Measurements from ENCODE around the gene TSKU.
A peak's percentile ranks its signal among the peaks of the same experiment; 100 is the strongest.

Gene TSKU

DNA sequence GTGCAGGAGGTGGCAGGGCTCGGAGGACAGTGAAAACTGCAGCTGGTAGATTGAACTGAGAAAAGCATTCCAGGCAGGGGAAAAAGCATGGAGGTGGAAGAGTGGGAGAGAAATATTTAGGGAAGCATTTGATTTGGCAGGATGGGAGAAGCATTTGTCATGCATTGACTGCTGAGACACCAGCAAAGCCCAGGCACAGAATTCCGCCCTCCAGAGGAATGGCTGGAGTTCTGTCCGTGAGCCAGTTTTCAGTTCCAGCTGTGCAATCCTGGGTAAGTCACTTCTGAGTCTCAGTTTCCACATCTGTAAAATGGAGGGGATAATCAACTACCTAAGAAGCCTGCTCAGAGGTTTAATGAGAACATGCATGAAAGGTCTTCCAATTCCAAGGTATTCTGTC lies 4.3 kb upstream of the TSKU start:
- in situ Hi-C loops (cut with HindIII; ENCODE audit: low pct_unique_long_range_greater_than_20kb, low sequenced_read_pairs), result no loop called here
- DNase-seq (ENCODE audit: low read depth in 1 of 2, low spot score in 1 of 2), result no peak
- TF ChIP-seq JUND (IDR thresholded peaks at IDR 0.05; ENCODE audit: low read depth), result no peak

DNA sequence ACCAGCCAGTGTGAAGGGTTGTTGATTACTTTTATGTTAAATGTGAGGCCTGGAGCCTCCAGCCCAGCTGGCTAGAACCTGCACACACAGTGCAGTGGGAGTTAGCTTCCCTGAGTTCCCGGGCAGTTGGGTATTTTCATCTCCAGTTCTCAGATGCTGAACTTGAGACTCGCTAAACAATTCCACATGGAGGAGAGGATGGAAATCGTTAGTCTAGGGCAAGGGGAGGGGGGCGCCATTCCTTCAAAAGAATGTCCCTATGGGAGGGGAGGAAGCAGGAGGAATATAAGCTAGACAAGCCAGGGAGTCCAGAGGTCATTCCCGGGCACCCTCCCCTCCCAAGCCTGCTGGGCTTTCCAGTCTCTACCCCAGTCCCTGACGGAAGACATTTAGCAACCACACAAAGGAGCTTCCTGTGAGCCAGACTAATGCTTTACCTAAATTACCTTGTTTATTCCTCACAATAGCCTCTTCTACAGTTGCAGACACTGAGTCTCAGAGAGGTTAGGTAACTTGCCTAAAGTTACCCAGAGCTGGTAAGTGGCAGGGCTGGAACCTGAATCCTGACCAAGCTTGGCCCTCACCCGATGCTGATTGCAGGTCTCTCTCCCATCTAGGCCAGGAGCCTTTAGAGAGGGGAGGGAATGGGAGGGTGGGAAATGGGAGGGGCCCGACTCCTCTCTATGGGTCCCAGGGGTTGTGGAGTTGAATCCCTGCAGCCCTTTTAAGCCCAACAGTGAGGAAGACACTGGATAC lies 1.9 kb upstream of the TSKU start:
- in situ Hi-C loops (cut with HindIII; ENCODE audit: low pct_unique_long_range_greater_than_20kb, low sequenced_read_pairs), result no loop called here
- no peak for TF ChIP-seq JUND (IDR thresholded peaks at IDR 0.05; ENCODE audit: low read depth)
- no peak for DNase-seq (ENCODE audit: low read depth in 1 of 2, low spot score in 1 of 2)

DNA sequence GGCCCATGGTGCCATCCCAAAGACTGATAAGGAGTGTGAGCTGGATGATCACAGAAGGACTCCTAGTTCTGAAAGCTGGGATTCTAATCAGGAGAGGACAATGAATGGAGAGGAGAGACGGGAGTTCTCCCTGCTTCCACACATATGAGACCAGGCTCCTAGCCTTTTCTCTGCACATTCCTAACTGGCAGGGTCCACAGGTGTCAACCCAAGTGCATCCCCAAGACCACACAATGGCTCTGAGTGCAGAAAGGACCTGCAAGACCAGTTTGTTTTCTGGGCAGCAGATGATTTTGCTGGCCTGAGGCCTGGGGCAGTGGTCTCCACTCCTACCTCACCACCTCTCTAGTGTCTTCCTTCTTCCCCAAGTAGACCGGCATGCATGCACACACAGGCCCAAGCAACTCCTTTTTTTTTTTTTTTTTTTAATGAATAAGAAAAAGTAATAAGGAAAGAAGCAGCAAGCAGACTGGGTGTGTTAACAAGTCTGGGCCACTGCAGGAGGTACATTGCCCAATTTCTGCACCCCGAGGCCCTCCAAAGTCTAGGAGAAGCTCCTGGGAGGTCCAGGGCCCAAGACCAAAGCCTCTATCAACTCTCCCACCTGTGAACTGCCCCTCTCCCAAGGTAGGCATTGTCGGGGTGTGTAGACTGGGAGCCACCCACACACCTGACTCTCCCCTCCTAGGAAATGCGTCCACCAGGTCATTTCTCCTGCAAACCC lies 1.2 kb upstream of the TSKU start:
- TF ChIP-seq JUND (IDR thresholded peaks at IDR 0.05; ENCODE audit: low read depth), result no peak
- no peak for DNase-seq (ENCODE audit: low read depth in 1 of 2, low spot score in 1 of 2)
- in situ Hi-C loops (cut with HindIII; ENCODE audit: low pct_unique_long_range_greater_than_20kb, low sequenced_read_pairs), result no loop called here

DNA sequence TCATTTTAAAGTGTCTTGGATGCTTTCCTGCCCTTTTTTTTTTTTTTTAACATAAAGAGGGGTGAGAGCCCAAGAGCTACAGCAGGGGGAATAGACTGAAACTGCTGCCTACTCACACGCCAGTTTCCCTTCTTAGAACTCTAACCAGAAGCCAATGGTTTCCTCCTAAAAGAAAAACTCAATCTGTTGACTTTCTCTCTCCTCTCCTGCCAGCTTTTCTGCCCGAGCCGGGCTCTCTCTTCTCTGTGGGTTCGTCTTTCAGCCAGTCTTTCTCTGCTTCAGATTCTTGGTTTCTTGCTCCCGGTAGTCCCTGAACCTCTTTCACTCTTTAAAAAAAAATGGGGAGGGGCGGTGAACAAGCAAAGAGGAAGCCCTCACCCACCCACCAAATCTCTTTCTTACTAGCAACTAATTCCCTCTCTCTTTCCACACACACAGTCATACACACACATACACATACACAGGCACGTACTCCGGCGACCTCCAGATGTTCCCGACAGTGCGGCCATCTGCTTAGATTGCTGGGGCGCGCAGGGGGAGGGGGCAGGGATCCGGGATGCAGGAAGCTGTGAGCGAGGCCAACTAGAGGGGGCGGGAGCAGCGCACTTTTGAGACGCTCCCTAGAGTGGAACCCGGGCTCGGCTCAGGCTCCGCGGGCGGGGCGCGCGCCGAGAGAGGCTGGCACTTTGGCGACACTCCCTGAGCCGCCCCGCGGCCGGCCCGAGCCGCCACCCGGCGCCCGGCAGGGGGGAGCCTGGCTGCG lies 444 bp upstream of the TSKU start:
- DNase-seq (ENCODE audit: low read depth in 1 of 2, low spot score in 1 of 2), result peak; percentile 80 to 93
- in situ Hi-C loops (cut with HindIII; ENCODE audit: low pct_unique_long_range_greater_than_20kb, low sequenced_read_pairs), result no loop called here

DNA sequence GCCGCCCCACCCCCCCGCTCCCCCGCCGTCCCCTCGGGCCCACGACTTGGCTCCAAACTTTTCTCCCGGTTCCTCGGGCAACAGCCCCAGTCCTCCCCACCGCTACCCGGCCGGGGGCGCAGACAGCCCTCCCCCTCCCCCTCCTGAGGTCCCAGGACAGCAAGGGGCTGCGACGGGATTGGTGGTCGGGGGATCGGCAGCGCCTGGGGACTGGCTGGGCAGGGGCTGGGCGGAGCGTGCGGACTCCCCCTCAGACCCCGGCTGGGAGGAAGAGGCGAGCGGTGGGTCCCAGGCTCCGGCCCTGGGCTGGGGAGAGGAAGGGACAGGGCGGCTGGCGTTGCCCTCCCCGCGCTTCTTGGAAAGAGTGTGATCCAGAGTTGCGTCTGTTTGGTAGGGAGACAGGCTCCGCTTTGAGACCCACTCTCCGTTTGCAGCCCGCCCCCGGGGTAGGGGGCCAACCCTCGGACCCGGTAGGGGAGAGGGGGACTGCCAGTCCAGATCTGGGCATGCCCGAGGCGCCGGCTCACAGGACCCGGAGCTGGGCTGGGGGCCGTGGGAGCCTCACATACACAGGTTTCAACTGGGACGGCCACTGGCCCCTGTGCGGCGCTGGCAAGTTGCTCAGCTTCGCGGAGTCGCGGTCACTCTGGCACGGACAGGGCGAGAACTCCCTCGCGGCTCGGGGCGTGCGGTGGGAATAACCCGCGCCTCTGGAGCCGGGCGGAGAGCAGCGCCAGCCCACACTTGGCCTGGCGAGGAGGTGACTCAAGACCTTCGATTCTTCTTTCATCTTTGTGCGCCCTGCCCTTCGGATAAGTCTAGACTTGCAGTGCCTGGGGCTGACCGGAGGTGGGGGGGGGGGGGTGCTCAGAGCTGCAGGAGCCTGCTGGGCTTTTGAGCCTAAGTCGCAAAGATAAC lies 999 bp downstream of the TSKU start:
- no peak for TF ChIP-seq JUND (IDR thresholded peaks at IDR 0.05; ENCODE audit: low read depth)

More for the DNA sequence above, 444 bp upstream of the TSKU start:
- TF ChIP-seq JUND (IDR thresholded peaks at IDR 0.05; ENCODE audit: low read depth), result no peak

DNA sequence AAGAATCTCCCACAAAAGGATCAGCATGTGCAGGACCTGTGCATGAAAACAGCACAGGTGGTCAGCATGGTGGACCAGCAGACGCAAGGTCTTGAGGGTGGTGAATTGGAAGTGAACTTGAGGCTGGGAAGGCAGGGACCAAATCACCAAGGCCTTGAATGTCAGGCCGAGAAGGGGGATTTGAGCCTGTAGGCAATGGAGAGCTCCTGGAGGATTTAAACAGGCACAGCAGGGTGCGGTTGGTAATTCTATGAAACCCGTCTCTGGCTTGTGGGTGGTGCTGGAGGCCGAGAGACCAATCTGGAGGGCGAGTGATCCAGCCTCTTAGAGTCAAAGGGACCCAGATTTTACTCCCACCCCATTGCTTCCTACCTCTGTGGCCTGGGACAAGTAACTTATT lies 2.4 kb downstream of the TSKU start:
- no peak for TF ChIP-seq JUND (IDR thresholded peaks at IDR 0.05; ENCODE audit: low read depth)
- in situ Hi-C loops (cut with HindIII; ENCODE audit: low pct_unique_long_range_greater_than_20kb, low sequenced_read_pairs), result no loop called here
- DNase-seq (ENCODE audit: low read depth in 1 of 2, low spot score in 1 of 2), result no peak

More for the DNA sequence above, 999 bp downstream of the TSKU start:
- in situ Hi-C loops (cut with HindIII; ENCODE audit: low pct_unique_long_range_greater_than_20kb, low sequenced_read_pairs), result no loop called here
- DNase-seq (ENCODE audit: low read depth in 1 of 2, low spot score in 1 of 2), result peak; percentile 50 to 66

DNA sequence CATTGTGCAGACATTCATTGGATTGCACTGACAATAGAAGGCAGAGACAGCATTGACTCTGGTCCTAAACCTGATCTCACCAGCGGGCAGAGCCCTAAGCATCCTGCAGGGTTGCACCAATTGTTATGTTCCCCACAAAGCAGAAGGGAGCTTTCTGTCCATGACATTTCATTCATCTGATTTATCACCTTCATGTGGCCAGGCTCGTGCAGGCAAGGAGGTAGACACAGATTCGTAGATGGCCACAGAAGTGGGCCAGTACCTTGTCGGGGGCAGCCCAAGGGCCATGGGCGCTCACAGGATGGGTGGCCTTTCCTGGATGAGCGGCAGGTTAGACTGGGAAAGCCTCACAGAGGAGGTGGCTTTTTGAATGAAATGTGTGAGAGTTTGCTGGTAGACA lies 2.9 kb downstream of the TSKU start:
- TF ChIP-seq JUND (IDR thresholded peaks at IDR 0.05; ENCODE audit: low read depth), result no peak
- no peak for DNase-seq (ENCODE audit: low read depth in 1 of 2, low spot score in 1 of 2)
- in situ Hi-C loops (cut with HindIII; ENCODE audit: low pct_unique_long_range_greater_than_20kb, low sequenced_read_pairs), result no loop called here

DNA sequence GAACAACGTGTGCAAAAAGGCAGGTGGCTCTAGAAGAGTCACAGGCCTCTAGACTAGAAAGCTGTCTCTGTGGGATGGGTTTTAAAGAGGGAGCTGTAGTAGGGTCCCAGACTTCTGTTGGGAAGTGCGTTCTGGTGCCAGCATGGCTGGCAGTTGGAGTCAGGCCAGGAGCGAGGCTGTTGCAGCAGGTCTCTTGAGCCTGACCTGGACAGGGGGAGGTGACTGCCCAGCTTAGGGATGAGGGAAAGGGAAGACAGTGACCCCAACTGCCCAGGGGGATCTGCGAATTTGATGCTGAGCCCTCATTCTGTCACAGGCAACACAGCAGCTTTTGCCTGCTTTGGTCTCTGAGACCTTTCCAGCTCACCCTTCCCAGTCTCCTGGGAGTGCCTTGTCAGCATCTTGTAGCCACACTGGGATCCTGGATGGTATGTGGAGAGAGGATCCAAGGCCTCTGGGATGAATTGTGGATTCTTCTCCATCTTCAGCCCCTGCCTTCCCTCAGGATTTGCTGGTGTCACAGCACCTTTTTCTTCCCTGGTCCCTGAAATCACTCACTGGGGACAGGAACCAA lies 3.4 kb downstream of the TSKU start:
- no peak for DNase-seq (ENCODE audit: low read depth in 1 of 2, low spot score in 1 of 2)
- TF ChIP-seq JUND (IDR thresholded peaks at IDR 0.05; ENCODE audit: low read depth), result no peak
- in situ Hi-C loops (cut with HindIII; ENCODE audit: low pct_unique_long_range_greater_than_20kb, low sequenced_read_pairs), result no loop called here

DNA sequence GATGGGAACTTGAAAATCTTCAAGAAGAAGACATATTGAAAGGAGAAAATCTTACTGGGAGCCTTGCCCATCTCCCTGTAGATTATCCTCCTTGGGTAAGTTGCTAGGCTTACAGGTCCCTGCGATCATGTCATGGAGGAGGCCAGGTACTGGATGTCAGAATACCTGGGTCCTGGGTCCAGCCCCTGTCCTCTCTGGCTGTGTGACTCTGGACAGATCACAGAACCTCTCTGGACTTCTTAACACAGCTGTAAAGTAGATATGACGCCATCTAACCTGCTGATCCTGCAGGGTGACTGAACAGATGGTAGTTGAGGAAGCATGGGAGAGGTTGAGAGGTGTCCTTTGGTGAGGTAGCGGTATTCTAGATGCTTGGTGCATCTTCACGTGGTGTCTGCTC lies 4.1 kb downstream of the TSKU start:
- no peak for TF ChIP-seq JUND (IDR thresholded peaks at IDR 0.05; ENCODE audit: low read depth)
- in situ Hi-C loops (cut with HindIII; ENCODE audit: low pct_unique_long_range_greater_than_20kb, low sequenced_read_pairs), result no loop called here
- DNase-seq (ENCODE audit: low read depth in 1 of 2, low spot score in 1 of 2), result no peak

DNA sequence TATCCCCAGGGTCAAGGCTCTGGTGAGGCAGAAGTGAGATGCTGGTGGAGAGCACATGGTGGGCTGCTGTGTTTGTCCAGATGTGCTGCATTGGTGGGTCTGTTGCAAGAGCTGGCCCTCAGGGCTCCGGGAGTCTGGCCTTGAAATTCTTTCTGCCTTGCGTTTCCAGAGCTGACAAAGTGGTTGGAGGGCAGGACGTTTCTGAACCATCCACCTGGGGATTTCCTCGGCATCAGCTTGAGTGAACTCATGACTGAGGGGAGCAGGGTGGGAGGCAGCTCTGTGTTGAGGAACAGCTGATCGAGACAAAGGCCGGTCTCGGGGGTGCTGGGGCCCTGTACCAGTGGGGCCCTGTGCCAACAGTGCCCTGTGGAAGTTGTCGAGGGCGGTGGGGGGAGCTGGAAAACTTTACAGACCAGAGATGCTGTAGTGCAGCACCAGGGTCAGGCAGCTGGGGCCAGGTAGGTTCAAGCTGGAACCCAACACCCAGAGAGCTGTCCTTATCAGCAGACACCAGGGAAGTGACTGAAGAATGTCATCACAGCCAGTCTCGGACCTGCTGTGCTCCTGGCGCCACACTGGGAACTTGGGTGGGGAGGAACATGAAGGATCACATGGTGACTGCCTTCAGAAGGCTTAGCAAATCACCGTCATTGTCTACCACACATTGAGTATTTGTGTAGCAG lies 4.9 kb downstream of the TSKU start:
- no peak for TF ChIP-seq JUND (IDR thresholded peaks at IDR 0.05; ENCODE audit: low read depth)
- in situ Hi-C loops (cut with HindIII; ENCODE audit: low pct_unique_long_range_greater_than_20kb, low sequenced_read_pairs), result no loop called here

More for the DNA sequence above, 4.9 kb downstream of the TSKU start:
- DNase-seq (ENCODE audit: low read depth in 1 of 2, low spot score in 1 of 2), result no peak

All from T47D (cell line).